HG02840 (cell line): ENCODE measurements around the gene FMNL3.

ENCODE experiments used
- ATAC-seq: cut with Tn5 transposase; IDR thresholded peaks from one replicate; pipeline ENCODE4 v1.9.1; 2021; ENCODE audit warnings: mild to moderate bottlenecking, moderate library complexity, moderate number of reproducible peaks; ENCODE audit not compliant: unreplicated experiment, low FRiP score

The FMNL3 gene

GRCh38 chr12:49636979-49637755 is 70.0 kb downstream of the FMNL3 start:
- no peak for ATAC-seq

- ATAC-seq: no peak
Measured at GRCh38 chr12:49636574-49636973, 70.6 kb downstream of the FMNL3 start.

- ATAC-seq: no peak
Measured at GRCh38 chr12:49635656-49636055, 71.5 kb downstream of the FMNL3 start.

- no peak for ATAC-seq
Measured at GRCh38 chr12:49635036-49635435, 72.2 kb downstream of the FMNL3 start.

- no peak for ATAC-seq
Measured at GRCh38 chr12:49633703-49634345, 73.4 kb downstream of the FMNL3 start.

- no peak for ATAC-seq
Measured at GRCh38 chr12:49632986-49633702, 74.1 kb downstream of the FMNL3 start.

- ATAC-seq: no peak
Measured at GRCh38 chr12:49632401-49632800, 74.8 kb downstream of the FMNL3 start.

- no peak for ATAC-seq
Measured at GRCh38 chr12:49631336-49631907, 75.8 kb downstream of the FMNL3 start.

GRCh38 chr12:49627752-49628360 is 79.3 kb downstream of the FMNL3 start:
- no peak for ATAC-seq

- no peak for ATAC-seq
Measured at GRCh38 chr12:49626836-49627235, 80.4 kb downstream of the FMNL3 start.

GRCh38 chr12:49626169-49626835 is 80.9 kb downstream of the FMNL3 start:
- no peak for ATAC-seq

GRCh38 chr12:49624921-49625577 is 82.2 kb downstream of the FMNL3 start:
- ATAC-seq: no peak

GRCh38 chr12:49623142-49623904 is 83.9 kb downstream of the FMNL3 start, which contains the start of gene PRPF40B:
PRPF40B (plus strand) TSS chr12:49623561; CDS start chr12:49623591, 30 bp downstream.
- ATAC-seq: peak; percentile 70

GRCh38 chr12:49622501-49623141 is 84.6 kb downstream of the FMNL3 start:
- ATAC-seq: peak; percentile 28

- ATAC-seq: no peak
Measured at GRCh38 chr12:49621651-49622500, 85.3 kb downstream of the FMNL3 start.

GRCh38 chr12:49619286-49619685 is 87.9 kb downstream of the FMNL3 start:
- ATAC-seq: no peak

- no peak for ATAC-seq
Measured at GRCh38 chr12:49618576-49618975, 88.6 kb downstream of the FMNL3 start.
